ENCODE measurements around the gene PPA1. TPM values are rescaled to one million over a fixed set of nuclear protein-coding genes. Genes with fewer than 3 reads are reported as not detected.

PPA1 gene
- total and polyA plus RNA-seq, 12 donors = 96.9 to 600 (median 162) TPM

- H3K36me3 ChIP-seq (replicated peaks in 1 of 2) = peaks cover 0 to 3% of the 10 kb centered on the region in 2 donors
- peaks cover 6 to 32% of the 10 kb centered on the region in 2 donors for H3K4me1 ChIP-seq (replicated peaks in 1 of 2)
- DNase-seq = peak; percentile 33 to 78 (median 64)
- no peaks in the 10 kb centered on the region for H3K9me3 ChIP-seq (replicated peaks in 1 of 3)
- no peaks in the 10 kb centered on the region for H3K27me3 ChIP-seq
- peak overlapping the region; percentile 75 to 91 (median 87) for H3K27ac ChIP-seq
- no peak overlapping the region for H3K4me3 ChIP-seq
- whole genome bisulfite sequencing, 4 donors = 54 to 64% (median 59%) methylated on average over 18 of the region's 18 CpGs
- TF ChIP-seq CTCF (IDR thresholded peaks at IDR 0.05) = no peak
- peak in 1 of 2 donors; percentile 37 for TF ChIP-seq POLR2A (IDR thresholded peaks at IDR 0.05)
- intact Hi-C loops (cut with DNase I) = no loop called here
Observed at GRCh38 chr10:70234668-70235447, 1.6 kb upstream of the PPA1 start.

GRCh38 chr10:70233939-70234300 lies 691 bp upstream of the PPA1 start:
- Histone ChIP-seq H3K36me3 (replicated peaks in 1 of 2) (peaks cover 0 to 3% of the 10 kb centered on the region in 2 donors), H3K27ac (peak overlapping the region; percentile 75 to 93 (median 91)), H3K27me3 (no peaks in the 10 kb centered on the region), H3K4me1 (replicated peaks in 1 of 2) (peaks cover 6 to 40% of the 10 kb centered on the region in 2 donors), H3K9me3 (replicated peaks in 1 of 3) (no peaks in the 10 kb centered on the region), H3K4me3 (peak overlapping the region in 2 of 4 donors; percentile 61 to 93)
- WGBS, 4 donors = 10 to 22% (median 16%) methylated on average over 3 to 8 of the region's 8 CpGs
- TF ChIP-seq POLR2A (IDR thresholded peaks at IDR 0.05) (no peak), CTCF (IDR thresholded peaks at IDR 0.05) (no peak)
- DNase-seq = no peak
- intact Hi-C loops (cut with DNase I) = no loop called here

GRCh38 chr10:70232859-70233108 lies 445 bp downstream of the PPA1 start:
- H3K27ac ChIP-seq = peak overlapping the region; percentile 69 to 93 (median 77)
- intact Hi-C loops (cut with DNase I) = no loop called here
- peak in 1 of 7 donors; percentile 27 for DNase-seq
- no peaks in the 10 kb centered on the region for H3K9me3 ChIP-seq (replicated peaks in 1 of 3)
- no peaks in the 10 kb centered on the region for H3K27me3 ChIP-seq
- peaks cover 0 to 3% of the 10 kb centered on the region in 2 donors for H3K36me3 ChIP-seq (replicated peaks in 1 of 2)
- TF ChIP-seq POLR2A (IDR thresholded peaks at IDR 0.05) = no peak
- no peak for TF ChIP-seq CTCF (IDR thresholded peaks at IDR 0.05)
- WGBS, 4 donors = 0 to 1% (median 0%) methylated on average over 5 to 18 of the region's 18 CpGs
- H3K4me3 ChIP-seq = peak overlapping the region; percentile 43 to 93 (median 72)
- H3K4me1 ChIP-seq (replicated peaks in 1 of 2) = peaks cover 11 to 51% of the 10 kb centered on the region in 2 donors

GRCh38 chr10:70232155-70232858 lies 922 bp downstream of the PPA1 start:
- Histone ChIP-seq H3K9me3 (replicated peaks in 1 of 3) (no peaks in the 10 kb centered on the region), H3K4me1 (replicated peaks in 1 of 2) (peaks cover 11 to 54% of the 10 kb centered on the region in 2 donors), H3K36me3 (replicated peaks in 1 of 2) (peaks cover 0 to 3% of the 10 kb centered on the region in 2 donors), H3K27ac (peak overlapping the region; percentile 69 to 93 (median 77)), H3K4me3 (peak overlapping the region; percentile 43 to 93 (median 72)), H3K27me3 (no peaks in the 10 kb centered on the region)
- TF ChIP-seq POLR2A (IDR thresholded peaks at IDR 0.05) (peak; percentile 33 to 83), CTCF (IDR thresholded peaks at IDR 0.05) (no peak)
- intact Hi-C loops (cut with DNase I) = no loop called here
- peak; percentile 43 to 80 (median 58) for DNase-seq
- 4 to 11% (median 7%) methylated on average over 24 to 39 of the region's 39 CpGs for WGBS, 4 donors
